GM12874 (cell line): ENCODE data around the gene CNPY1.

ENCODE experiments used
- CTCF ChIP-seq: IDR thresholded peaks from 2 replicates; pipeline ENCODE4 v1.5.1; 2011; ENCODE audit warnings: low read depth, mild to moderate bottlenecking, control low read depth, low read length, moderate library complexity; ENCODE audit not compliant: insufficient read depth

Gene CNPY1

DNA sequence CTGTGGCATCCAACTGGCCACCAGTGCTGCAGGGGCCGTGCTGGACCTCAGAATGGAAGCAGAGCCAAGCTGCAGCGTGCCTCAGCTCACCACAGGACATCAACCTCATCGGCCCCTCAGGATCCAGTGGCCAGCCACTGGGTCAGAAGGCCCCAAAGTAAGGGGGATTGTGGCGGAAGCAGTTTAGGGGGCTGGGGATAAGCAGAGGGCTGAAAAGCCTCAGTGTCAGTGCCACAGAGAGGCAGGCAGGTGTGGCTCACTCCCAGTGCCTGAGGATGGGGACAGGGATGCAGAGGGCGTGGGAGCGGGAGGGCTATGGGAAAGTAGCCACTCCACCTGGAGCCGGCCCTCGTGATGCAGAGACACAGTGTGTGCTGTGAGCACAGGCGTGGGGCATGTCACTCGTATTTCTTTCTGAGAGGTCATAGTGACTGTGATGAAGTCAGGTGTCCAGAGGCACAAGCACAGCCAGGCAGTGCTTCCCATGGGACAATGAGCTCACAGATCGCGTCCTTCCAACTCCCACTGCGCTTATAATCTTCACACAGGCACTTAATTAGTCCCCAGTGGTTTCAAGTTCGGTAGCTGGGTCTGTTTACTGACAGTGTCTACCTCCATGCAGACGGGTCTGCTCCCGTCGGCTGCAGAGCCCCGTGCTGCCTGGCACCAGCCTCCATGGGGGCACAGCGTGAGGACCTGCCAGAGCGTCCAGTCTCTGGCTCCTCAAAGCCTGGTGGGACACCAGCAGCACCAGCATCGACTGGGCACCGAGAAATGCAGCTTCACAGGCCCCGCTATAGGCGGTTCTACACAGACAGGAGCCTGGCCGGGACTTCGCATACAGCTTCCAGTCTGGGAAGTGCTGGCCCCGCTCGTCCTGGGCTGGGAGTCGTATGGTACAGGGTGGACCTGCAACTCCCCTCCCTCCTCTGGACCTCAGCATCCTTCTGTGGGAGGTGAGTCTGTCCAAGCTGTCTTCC, 42.9 kb upstream of the CNPY1 start:
- TF ChIP-seq CTCF: no peak

GRCh38 chr7:155588468-155588998, 42.2 kb upstream of the CNPY1 start:
- TF ChIP-seq CTCF: no peak

GRCh38 chr7:155587486-155587885, 41.1 kb upstream of the CNPY1 start:
- TF ChIP-seq CTCF: no peak

- no peak for TF ChIP-seq CTCF
Observed at GRCh38 chr7:155586843-155587440, 40.6 kb upstream of the CNPY1 start.

- TF ChIP-seq CTCF: no peak
Observed at GRCh38 chr7:155585951-155586350, 39.6 kb upstream of the CNPY1 start.

DNA sequence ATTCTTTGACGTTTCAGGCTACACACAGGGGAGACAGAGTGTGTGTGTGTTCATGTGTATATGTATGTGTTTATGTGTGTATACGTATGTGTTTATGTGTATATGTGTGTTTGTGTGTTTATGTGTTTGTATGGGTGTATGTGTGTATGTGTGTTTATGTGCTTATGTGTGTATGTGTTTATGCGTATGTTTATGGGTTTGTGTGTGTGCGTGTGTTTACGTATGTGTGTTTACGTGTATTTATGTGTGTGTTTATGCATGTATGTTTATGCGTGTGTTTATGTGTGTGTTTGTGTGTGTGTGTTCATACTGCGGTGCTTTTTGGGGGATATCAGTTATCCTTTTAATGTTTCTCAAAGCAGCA, 39.2 kb upstream of the CNPY1 start:
- no peak for TF ChIP-seq CTCF

GRCh38 chr7:155584763-155585531, 38.6 kb upstream of the CNPY1 start:
- TF ChIP-seq CTCF: no peak
